Adipocyte (in vitro differentiated cells): ENCODE data around the gene B3GALNT2.

Experiments used
- DNase-seq: peaks from one replicate; pipeline ENCODE4 v3.0.0-alpha.2; 2015; ENCODE audit warnings: low read depth
- H3K27me3 ChIP-seq: replicated peaks from 2 replicates; pipeline ENCODE4 v1.7.0; 2013; ENCODE audit warnings: mild to moderate bottlenecking, low read length, moderate library complexity; ENCODE audit not compliant: control insufficient read depth, insufficient read depth
- H3K36me3 ChIP-seq: 2 replicates; pipeline ENCODE4 v1.7.0; 2013; ENCODE audit warnings: low read length, mild to moderate bottlenecking, moderate library complexity; ENCODE audit not compliant: control insufficient read depth, insufficient read depth, severe bottlenecking
- H3K4me1 ChIP-seq: 2 replicates; pipeline ENCODE4 v1.7.0; 2013; ENCODE audit warnings: mild to moderate bottlenecking, low read length, moderate library complexity; ENCODE audit not compliant: control insufficient read depth, insufficient read depth
- H3K4me3 ChIP-seq: 2 replicates; pipeline ENCODE4 v1.7.0; 2013; ENCODE audit warnings: mild to moderate bottlenecking, low read length, moderate library complexity
- H3K9ac ChIP-seq: 2 replicates; pipeline ENCODE4 v1.7.0; 2013; ENCODE audit warnings: mild to moderate bottlenecking, low read length, moderate library complexity
- H3K9me3 ChIP-seq: 2 replicates; pipeline ENCODE4 v1.7.0; 2013; ENCODE audit warnings: mild to moderate bottlenecking, low read length, moderate library complexity; ENCODE audit not compliant: control insufficient read depth

The B3GALNT2 gene

DNA sequence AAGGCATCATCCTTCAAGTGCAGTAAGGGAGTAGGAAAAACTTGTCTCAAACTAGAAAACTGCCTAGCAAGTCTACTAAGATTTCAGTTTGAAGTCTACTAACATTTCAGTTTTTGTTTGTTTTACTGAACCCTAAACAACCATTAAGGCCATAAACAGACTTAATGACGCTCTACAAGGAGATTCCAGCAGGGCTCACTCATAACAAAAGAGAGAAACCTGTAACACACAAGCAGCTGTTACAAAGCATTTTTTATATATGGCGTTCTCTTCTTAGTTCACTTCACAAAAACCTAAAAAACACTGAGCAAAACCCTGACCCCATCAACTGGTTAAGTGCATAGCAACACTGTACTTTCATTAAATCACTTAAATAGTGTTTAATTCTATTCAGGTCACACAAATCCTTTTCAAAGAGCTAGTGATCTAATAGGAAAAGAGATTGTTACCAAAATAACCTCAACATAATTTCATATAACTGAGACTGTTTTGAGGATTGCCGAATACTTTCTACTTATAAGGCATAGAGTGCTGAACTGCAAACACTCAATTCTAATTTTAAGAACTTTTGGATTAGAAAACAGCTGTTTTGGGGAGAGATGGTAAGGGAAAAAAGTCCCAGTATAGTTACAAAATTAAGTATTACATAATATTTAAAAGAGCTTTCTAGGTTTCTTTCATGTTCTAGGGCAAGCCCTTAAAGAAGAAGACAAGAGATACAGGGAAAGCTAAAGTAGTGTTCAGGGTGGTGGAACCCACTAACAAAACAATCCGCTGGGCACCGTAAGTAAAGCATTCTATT, 1.4 kb downstream of the B3GALNT2 start:
- peak; percentile 62 for DNase-seq
- peak overlapping the region; percentile 85 for H3K9ac ChIP-seq
- peaks cover 10% of the 10 kb centered on the region for H3K4me1 ChIP-seq
- H3K27me3 ChIP-seq, result no peaks in the 10 kb centered on the region
- H3K9me3 ChIP-seq, result no peaks in the 10 kb centered on the region
- H3K36me3 ChIP-seq, result no peaks in the 10 kb centered on the region
- peak overlapping the region; percentile 86 for H3K4me3 ChIP-seq

DNA sequence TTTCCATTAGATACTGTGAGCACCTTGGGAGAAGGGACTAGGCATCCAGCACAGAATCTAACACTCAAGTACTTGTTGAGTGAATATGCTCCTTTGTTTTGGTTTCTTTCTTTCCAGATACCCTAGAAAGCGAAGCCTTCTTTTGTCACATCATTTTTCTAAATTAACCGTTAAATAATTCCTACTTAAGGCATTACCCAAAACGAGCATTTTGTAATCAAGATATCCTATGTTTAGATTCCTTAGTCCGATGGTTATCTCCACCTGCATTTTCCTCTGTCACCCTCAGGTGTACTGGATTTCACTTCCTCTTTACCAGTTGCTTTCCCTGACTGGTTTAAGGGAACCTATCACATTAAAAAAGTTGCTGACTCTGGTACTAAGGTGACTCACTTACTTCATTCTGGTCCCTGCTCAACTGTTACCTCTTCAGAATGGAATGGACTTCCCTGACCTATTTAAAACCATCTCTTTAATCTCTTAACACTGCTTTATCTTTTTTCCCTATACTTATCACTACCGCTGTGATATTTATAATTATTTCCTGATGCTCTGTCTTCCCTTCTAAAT, 3.2 kb downstream of the B3GALNT2 start:
- peaks cover 10% of the 10 kb centered on the region for H3K4me1 ChIP-seq
- H3K27me3 ChIP-seq, result no peaks in the 10 kb centered on the region
- H3K36me3 ChIP-seq, result no peaks in the 10 kb centered on the region
- DNase-seq, result peak; percentile 27
- H3K9ac ChIP-seq, result no peak overlapping the region
- H3K9me3 ChIP-seq, result no peaks in the 10 kb centered on the region
- no peak overlapping the region for H3K4me3 ChIP-seq

DNA sequence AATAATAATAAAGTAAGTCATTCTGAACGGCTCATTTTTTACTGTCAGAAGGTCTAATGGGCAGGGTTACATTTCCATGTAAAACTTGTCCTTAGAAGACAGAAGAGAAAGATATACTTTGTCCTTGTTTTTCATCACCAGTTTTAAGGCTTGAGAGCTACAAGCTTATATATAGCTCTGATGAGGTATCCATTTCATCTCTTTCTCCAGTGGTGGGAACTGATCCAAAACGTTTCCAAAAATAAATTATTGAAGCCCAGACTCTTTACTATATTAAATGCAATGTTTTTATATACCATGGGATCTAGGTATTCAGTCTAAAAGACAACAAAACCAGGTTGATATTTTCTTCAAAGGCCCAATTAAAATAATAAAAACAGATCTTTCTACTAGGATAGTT, 8.7 kb downstream of the B3GALNT2 start:
- H3K9ac ChIP-seq, result no peak overlapping the region
- peaks cover 33% of the 10 kb centered on the region for H3K36me3 ChIP-seq
- no peak overlapping the region for H3K4me3 ChIP-seq
- H3K9me3 ChIP-seq, result no peaks in the 10 kb centered on the region
- DNase-seq, result no peak
- H3K4me1 ChIP-seq, result peaks cover 3% of the 10 kb centered on the region
- no peaks in the 10 kb centered on the region for H3K27me3 ChIP-seq

DNA sequence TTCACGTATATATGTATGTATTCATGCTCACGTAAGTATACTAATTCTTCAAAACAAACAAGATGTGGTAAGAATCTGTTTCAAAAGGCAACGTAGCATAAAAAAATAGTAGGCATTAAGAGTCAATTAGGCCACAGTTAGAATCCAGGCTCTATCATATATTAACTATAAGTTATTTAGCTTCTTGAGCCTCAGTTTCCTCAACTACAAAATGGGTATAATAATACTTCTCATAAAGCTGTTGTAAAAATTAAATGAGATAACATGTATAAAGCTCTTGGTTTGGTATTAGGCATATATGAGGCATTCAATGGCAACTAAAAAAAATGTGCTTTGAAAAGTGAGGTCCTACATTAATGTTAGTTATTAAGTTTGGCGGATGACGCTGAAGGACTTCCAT, 9.2 kb downstream of the B3GALNT2 start:
- no peak for DNase-seq
- H3K4me3 ChIP-seq, result no peak overlapping the region

DNA sequence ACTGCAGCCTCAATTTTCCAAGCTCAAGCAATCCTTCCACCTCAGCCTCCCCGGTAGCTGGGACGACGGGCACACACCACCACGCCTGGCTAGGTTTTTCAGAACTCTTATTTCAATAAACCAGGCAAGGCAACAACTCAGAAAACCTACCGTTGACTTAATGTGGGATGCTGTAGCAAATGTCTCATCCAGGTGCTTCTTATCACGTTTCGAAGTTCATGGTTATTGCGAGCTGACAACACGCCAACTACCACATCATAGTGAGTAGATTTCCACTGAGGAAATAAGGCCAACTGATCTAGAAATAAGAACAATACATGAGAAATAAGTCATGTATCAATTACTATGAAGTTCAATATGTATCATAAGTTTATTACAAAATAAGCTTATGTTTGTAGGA, 9.7 kb downstream of the B3GALNT2 start:
- Histone ChIP-seq H3K9me3 (no peaks in the 10 kb centered on the region), H3K36me3 (peaks cover 34% of the 10 kb centered on the region), H3K4me3 (no peak overlapping the region), H3K27me3 (no peaks in the 10 kb centered on the region), H3K9ac (no peak overlapping the region), H3K4me1 (peaks cover 3% of the 10 kb centered on the region)
- DNase-seq, result no peak

More for the DNA sequence above, 9.2 kb downstream of the B3GALNT2 start:
- no peak overlapping the region for H3K9ac ChIP-seq
- H3K4me1 ChIP-seq, result peaks cover 3% of the 10 kb centered on the region
- peaks cover 33% of the 10 kb centered on the region for H3K36me3 ChIP-seq
- no peaks in the 10 kb centered on the region for H3K27me3 ChIP-seq
- H3K9me3 ChIP-seq, result no peaks in the 10 kb centered on the region

DNA sequence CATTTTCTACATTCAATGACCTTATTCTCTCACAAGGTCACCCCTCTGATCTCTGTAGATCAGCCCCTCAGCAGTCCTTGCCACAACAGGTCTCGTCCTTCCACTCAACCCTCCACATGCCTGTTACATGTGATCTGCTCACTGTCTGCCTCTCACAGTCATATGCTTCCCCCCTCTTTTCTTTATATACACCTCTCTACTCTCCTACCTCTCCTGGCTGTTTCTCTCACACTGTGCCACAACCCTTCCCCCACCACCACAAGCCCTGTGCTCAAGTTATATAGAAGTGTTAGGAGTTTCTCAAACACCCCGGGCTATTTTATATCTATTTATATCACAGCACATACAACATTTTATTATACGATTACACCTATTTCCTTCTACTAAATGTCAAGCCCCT, 12.6 kb downstream of the B3GALNT2 start:
- Histone ChIP-seq H3K36me3 (peaks cover 41% of the 10 kb centered on the region), H3K9ac (no peak overlapping the region), H3K4me1 (peaks cover 3% of the 10 kb centered on the region), H3K27me3 (no peaks in the 10 kb centered on the region), H3K9me3 (no peaks in the 10 kb centered on the region), H3K4me3 (no peak overlapping the region)
- no peak for DNase-seq

DNA sequence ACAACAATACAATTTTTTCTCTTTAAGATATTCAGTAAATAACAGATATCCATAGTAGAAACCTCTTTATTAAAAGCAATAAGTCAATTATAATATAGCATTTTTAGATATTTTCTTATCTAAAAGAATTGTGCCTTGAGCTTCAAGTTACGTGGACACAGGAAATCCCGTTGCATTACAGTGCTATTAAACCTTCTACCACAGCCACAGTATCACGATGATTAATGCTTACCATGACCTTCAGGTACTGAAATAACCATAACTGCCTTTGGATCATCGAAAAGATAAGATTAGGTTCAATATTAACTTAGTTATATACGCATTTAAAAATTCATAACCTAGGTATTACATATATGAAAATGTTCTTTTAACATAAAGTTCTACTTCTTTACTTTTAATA, 17.9 kb downstream of the B3GALNT2 start:
- Histone ChIP-seq H3K27me3 (no peaks in the 10 kb centered on the region), H3K9ac (no peak overlapping the region), H3K4me3 (no peak overlapping the region), H3K9me3 (no peaks in the 10 kb centered on the region), H3K4me1 (no peaks in the 10 kb centered on the region), H3K36me3 (peaks cover 42% of the 10 kb centered on the region)
- no peak for DNase-seq

DNA sequence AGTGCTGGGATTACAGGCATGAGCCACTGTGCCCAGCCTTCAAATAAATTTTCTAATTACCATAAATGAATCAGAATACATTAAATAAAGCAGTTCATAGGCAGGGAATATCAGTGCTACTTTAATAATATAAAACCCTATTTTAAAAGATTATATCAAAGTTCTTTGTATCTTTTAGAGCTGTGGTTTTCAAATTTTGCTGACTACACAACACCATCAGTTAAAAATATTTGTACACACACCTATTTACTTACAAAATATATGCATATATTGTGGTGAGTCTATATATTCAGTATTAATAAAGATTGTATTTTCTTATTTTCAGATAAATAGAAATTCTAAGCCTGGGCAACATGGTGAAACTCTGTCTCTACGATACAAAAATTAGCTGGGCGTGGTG, 18.7 kb downstream of the B3GALNT2 start:
- H3K9me3 ChIP-seq, result no peaks in the 10 kb centered on the region
- H3K9ac ChIP-seq, result no peak overlapping the region
- no peak for DNase-seq
- no peaks in the 10 kb centered on the region for H3K4me1 ChIP-seq
- no peak overlapping the region for H3K4me3 ChIP-seq
- H3K36me3 ChIP-seq, result peaks cover 37% of the 10 kb centered on the region
- no peaks in the 10 kb centered on the region for H3K27me3 ChIP-seq

DNA sequence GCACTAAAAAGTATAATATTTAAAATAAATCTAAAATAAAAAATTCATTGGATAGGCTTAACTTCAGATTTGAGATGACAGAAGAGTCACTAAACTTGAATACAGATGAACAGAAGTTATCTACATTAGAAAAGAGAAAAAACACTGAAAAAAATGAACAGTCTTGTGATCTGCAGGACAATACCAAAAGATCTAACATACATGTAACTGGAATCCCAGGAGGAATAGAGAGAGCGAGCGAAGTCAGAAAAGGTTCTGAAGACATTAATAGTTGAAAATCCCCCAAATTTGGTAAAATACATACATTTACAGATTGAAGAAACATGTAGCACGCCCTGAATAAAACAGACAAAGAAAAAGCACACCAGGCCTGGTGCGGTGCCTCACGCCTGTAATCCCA, 21.2 kb downstream of the B3GALNT2 start:
- H3K36me3 ChIP-seq, result peaks cover 50% of the 10 kb centered on the region
- no peaks in the 10 kb centered on the region for H3K27me3 ChIP-seq
- no peak overlapping the region for H3K9ac ChIP-seq
- no peak for DNase-seq
- H3K9me3 ChIP-seq, result no peaks in the 10 kb centered on the region
- H3K4me3 ChIP-seq, result no peak overlapping the region
- H3K4me1 ChIP-seq, result no peaks in the 10 kb centered on the region

DNA sequence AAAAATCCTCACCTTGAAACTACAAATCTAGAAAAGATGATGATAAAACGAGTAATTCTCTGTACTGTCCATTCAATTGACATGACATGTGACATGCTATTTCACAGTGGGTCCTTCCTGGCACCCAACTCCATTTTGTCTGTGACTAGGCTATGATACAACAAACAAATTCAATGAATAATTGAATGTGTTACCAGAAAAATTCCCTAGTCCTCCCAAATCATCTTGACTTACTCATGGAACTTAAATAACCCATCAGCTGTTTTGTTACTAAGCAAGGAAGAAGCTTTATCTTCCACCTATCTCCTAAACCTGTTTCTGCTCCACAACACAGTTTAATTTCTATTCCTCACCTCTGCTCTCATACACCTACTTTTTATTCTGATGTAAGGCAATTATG, 30.4 kb downstream of the B3GALNT2 start:
- H3K9ac ChIP-seq, result no peak overlapping the region
- no peaks in the 10 kb centered on the region for H3K27me3 ChIP-seq
- peaks cover 30% of the 10 kb centered on the region for H3K36me3 ChIP-seq
- H3K9me3 ChIP-seq, result no peaks in the 10 kb centered on the region
- DNase-seq, result no peak
- no peaks in the 10 kb centered on the region for H3K4me1 ChIP-seq
- H3K4me3 ChIP-seq, result no peak overlapping the region

DNA sequence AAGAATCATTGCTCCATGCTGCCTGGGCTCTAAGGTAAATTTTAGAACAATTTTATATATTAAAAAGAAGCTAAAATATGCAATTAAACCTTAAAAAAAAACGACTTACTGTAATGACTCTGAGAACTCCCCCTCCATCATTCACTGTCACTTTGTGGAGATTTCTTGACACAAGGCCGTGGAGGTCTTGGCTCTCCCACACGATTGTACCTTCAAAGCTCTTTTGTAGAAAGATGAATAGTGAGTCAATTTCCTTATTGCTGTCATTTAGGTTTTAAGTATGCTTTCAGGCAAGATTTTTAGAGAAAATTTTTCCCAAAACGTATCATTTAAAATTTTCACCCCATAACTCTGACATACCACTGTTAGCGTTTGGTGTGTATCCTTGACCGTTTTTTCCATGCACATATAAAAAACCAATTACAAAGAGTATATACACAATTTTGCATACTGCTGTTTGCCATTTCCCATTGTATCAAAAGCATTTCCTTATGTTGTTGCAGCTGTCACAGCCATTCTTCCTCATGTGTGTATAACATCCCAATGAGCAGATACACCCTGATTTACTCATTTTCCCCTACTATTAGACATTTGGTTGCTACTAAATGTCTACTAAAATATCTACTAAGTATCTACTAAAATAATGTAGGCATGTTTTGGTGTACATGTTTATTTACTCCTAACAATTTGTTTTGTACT, 33.4 kb downstream of the B3GALNT2 start:
- Histone ChIP-seq H3K27me3 (no peaks in the 10 kb centered on the region), H3K4me3 (no peak overlapping the region), H3K4me1 (no peaks in the 10 kb centered on the region), H3K9me3 (no peaks in the 10 kb centered on the region), H3K36me3 (peaks cover 18% of the 10 kb centered on the region), H3K9ac (no peak overlapping the region)
- no peak for DNase-seq
